DND-41 (cell line): Measurements from ENCODE around the gene MRM2.

ENCODE experiments used
- EZH2 ChIP-seq: IDR thresholded peaks from 3 replicates; pipeline ENCODE4 v1.6.1; 2012; ENCODE audit warnings: borderline replicate concordance, low read depth, mild to moderate bottlenecking, moderate library complexity, low read length, inconsistent platforms; ENCODE audit not compliant: severe bottlenecking
- TF ChIP-seq, protein P1 (sequence below): IDR thresholded peaks from 2 replicates; pipeline ENCODE4 v1.5.1; 2012; ENCODE audit warnings: borderline replicate concordance, low read length, moderate library complexity, mild to moderate bottlenecking; ENCODE audit not compliant: poor library complexity, severe bottlenecking; ENCODE audit errors: extremely low read depth

- TF ChIP-seq, protein P1, sequence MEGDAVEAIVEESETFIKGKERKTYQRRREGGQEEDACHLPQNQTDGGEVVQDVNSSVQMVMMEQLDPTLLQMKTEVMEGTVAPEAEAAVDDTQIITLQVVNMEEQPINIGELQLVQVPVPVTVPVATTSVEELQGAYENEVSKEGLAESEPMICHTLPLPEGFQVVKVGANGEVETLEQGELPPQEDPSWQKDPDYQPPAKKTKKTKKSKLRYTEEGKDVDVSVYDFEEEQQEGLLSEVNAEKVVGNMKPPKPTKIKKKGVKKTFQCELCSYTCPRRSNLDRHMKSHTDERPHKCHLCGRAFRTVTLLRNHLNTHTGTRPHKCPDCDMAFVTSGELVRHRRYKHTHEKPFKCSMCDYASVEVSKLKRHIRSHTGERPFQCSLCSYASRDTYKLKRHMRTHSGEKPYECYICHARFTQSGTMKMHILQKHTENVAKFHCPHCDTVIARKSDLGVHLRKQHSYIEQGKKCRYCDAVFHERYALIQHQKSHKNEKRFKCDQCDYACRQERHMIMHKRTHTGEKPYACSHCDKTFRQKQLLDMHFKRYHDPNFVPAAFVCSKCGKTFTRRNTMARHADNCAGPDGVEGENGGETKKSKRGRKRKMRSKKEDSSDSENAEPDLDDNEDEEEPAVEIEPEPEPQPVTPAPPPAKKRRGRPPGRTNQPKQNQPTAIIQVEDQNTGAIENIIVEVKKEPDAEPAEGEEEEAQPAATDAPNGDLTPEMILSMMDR, result no peak
- TF ChIP-seq EZH2, result no peak
Observed at GRCh38 chr7:2217206-2217605, 24.8 kb downstream of the MRM2 start.
